IPS-NIHi11 (cell line): ENCODE results near the gene PIGH.
"Not testable (repeated sequence)": the region's sequence is repeated elsewhere in the genome, so short reads cannot be mapped to it uniquely, and the experiment has no call there.

Experiments used
- DNase-seq: peaks from one replicate; pipeline ENCODE4 v3.0.0; 2012; ENCODE audit warnings: mixed read lengths, low spot score

PIGH gene

DNA sequence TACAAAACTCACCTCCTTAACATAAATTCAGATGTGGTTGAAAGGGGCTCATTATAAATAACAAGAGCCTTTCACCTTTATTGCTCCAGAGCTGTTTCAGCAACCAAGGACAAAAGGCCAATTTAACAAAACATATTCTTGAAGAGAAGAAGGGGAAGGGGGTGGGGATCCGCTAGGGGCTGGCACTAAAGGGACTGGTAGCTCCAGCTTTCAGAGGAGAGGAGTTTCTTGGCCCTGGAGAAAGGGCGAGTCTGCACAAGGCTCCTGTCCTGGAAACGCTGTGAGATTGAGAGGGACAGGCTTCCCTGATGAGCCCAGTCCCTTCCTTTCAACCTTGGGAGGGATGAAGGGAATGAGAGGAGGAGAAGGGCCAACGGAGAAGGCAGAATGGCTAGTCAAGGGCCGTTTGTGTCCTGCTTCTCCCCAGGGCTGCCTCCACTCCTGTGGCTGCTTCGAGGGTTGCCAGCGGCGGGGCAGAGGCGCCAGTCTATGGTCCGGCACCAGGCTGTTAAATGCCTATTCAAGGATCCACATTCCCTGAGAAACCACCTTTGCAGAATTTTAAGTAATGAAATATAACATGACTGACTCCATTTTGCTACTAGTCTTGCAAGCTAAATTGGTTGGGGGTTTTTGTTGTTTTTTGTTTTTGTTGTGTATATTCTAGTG is 9.7 kb upstream of the PIGH start:
- DNase-seq = no peak

GRCh38 chr14:67607646-67608045 is 7.6 kb upstream of the PIGH start:
- no peak for DNase-seq

- no peak for DNase-seq
These were observed 3.0 kb upstream of the PIGH start for GRCh38 chr14:67602995-67603545.

DNA sequence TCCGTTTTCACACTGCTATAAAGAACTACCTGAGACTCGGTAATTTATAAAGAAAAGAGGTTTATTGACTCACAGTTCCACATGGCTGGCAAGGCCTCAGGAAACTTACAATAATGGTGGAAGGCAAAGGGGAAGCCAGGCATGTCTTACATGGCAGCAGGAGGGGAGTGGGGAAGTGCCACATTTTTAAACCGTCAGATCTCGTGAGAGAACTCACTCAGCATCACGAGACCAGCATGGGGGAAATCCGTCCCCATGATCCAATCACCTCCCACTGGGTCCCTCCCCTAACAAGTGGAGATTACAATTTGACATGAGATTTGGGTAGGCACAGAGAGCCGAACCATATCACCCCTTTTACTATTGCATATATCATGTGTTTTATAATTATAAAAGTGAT is 2.0 kb upstream of the PIGH start:
- DNase-seq = no peak

GRCh38 chr14:67600562-67600974 is 500 bp upstream of the PIGH start:
- not testable (repeated sequence) for DNase-seq

DNA sequence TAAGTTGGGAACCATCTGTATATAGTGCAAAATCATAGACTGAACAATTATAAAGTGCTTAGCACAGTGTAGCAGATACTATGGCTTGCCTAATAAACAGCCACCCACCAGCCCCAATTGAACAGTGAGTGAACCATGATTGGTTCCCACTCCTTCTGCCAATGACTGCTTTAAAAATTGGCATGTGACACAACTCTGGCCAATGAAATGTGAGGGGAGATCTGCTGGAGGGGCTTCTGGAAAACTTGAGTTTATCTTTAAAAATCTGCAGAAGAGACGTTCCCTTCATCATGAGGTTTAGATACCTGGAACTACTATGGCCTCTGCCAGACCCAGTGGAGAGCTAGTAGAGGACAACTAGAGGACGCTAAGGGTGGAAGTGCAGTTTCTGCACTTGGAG is 4.7 kb downstream of the PIGH start:
- DNase-seq = no peak

GRCh38 chr14:67593650-67594049 is 6.4 kb downstream of the PIGH start:
- not testable (repeated sequence) for DNase-seq

GRCh38 chr14:67589204-67589770 is 10.8 kb downstream of the PIGH start:
- DNase-seq = no peak

GRCh38 chr14:67586369-67586768 is 13.7 kb downstream of the PIGH start:
- no peak for DNase-seq

- no peak for DNase-seq
These were observed 15.1 kb downstream of the PIGH start for GRCh38 chr14:67584978-67585377.

DNA sequence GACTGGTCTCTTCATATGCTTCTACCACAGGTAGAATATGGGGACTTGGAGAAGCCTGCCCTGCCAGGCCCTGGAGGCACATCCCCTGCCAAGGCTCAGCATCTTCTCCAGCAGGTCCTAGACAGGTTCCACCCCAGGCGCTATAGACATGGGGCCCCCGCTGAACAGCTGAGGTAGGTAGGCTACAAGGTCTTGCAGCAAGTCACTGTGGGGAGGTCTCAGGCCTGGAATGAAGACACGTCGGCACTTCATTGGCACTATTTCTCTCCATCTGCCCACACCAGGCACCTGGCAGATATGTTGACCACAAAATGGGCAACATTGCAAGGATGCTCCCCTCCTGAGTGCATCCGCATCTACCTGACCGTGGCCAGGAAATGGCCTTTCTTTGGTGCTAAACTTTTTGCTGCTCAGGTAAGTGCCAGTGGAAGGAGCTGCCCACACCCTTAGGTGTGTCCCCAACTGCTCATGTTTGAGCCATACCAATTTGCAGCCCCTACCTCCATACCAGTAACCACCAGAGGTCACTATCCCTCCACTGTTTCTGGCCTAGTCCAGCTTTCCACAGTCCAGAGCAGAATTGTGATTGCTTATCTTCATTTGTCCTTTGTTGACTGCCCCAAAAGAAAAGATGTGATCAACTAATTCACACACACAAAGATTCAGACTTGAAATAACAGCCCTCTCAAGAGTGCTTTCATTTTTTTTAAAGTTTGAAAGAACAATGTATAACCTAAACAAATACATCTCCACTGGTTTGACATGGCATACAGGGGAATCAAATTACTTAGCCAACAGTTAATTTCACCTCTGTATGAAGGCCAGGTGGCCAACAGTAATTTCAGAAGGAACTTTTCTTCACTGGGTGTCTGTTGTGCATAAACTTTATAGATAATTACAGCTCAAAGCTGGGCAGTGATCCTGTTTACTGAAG is 16.1 kb downstream of the PIGH start:
- peak; percentile 70 for DNase-seq

- DNase-seq = no peak
These were observed 18.0 kb downstream of the PIGH start for GRCh38 chr14:67582061-67582460.

DNA sequence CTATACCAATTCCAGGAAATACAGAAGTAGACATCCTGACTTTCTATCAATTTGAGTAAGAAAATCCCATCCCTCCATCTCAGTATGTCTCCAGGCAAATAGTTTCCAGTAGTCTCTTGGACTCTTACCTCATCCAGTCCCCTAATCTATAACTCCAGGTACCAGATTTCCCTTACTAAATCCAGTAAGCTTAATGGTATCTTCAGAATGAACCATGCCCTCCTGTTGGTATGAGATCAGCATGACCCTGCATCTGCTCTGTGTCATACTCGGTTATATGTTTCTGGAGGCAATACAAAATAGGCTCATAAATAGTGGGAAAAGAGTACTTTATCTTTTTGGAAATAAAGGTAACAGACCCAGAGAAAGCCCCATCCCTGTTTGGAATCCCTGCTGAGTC is 18.4 kb downstream of the PIGH start:
- DNase-seq = no peak

GRCh38 chr14:67580336-67581171 is 19.5 kb downstream of the PIGH start:
- DNase-seq = no peak

DNA sequence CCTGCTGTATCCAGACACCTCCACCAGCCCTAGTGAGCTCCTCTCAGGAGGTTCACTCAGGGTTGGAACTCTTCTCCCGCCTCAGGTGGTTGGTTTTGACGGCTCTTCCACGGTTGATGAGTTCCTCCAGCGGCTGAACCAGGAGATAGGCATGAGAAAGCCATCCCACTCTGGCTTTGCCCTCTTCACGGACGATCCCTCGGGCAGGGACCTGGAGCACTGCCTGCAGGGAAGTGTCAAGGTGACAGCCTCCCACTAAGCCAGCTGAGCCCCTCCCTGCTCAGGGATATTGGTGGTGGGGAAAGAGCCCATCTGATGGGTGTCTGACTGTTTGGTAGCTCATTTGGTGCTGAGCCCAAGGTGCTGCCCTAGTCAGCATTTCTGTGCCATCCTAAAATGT is 20.4 kb downstream of the PIGH start:
- no peak for DNase-seq

- no peak for DNase-seq
These were observed 21.0 kb downstream of the PIGH start for GRCh38 chr14:67579040-67579439.

- no peak for DNase-seq
These were observed 21.9 kb downstream of the PIGH start for GRCh38 chr14:67577909-67578749.

DNA sequence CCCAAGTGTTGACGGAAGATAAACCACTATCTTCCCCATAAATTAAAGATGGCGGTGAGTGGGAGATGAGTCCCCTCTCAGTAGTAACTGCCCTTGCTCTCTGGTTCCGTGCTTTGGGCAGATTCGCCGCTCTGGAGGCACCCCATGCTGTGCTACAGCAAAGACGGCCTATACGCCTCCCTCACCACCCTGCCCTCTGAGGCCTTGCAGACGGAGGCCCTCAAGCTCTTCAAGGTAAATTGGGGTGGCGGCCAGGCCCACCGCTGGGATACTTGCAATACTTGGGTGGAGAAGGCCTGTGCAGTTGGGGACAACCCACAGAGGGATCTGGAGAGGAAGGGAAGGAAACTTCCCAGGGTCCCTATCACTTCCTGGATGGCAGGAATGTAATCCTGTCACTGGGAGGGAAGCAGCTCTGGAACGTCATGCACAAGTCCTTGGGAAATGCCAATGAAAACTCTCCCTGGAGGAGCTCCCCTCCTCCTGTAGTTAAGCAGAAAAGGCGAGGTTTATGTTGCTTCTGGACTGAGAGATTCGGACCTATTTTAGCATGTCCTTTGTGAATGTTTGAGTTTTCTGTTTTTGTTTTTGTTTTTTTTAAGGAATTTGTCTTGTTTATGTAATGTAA is 22.8 kb downstream of the PIGH start:
- DNase-seq = no peak

- DNase-seq = no peak
These were observed 23.7 kb downstream of the PIGH start for GRCh38 chr14:67576216-67576955.

DNA sequence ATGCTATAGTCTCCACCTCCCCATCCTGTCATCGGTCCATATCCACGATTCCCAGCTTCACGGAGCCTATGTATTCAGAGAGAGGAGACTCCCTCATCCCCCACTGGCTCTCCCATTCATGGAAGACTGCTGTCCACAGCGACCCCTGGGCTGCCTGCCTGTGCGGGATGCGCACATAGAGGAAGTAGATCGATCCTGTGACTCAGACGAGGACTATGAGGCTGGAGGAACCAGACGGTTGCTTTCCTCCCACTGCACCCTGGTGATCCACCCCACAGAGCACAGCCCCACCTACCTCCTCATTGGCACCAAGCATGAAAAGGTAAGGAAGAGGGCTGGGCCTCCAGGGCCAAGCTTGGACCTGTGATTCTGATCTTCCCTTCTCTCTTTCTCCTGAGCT is 24.4 kb downstream of the PIGH start:
- no peak for DNase-seq
